Liver (tissue), 3 donors: ENCODE data around the gene HIVEP3.

Source experiments
- GABPA ChIP-seq, 2 donors: IDR thresholded peaks in 1 of 2; conservative IDR thresholded peaks in 1 of 2; 2 replicates each; pipeline ENCODE4 v1.6.1; 2016; ENCODE audit warnings: antibody characterized with exemption in 2 of 2, mild to moderate bottlenecking in 1 of 2, moderate library complexity in 1 of 2
- JUND ChIP-seq, 2 donors: IDR thresholded peaks; 2 replicates each; pipeline ENCODE4 v1.6.1; 2016; ENCODE audit warnings: antibody characterized with exemption in 2 of 2
- NR2F2 ChIP-seq: IDR thresholded peaks from 2 replicates; pipeline ENCODE4 v1.6.1; 2016; ENCODE audit warnings: antibody characterized with exemption
- RAD21 ChIP-seq, 2 donors: IDR thresholded peaks; 2 replicates each; pipeline ENCODE4 v1.6.1; 2016; ENCODE audit warnings: antibody characterized with exemption in 2 of 2, mild to moderate bottlenecking in 2 of 2
- RXRA ChIP-seq, 2 donors: IDR thresholded peaks; 2 replicates each; pipeline ENCODE4 v1.6.1; 2017 to 2018; ENCODE audit warnings: antibody characterized with exemption in 2 of 2, mild to moderate bottlenecking in 1 of 2
- SP1 ChIP-seq: IDR thresholded peaks from 2 replicates; pipeline ENCODE4 v1.6.1; 2018; ENCODE audit warnings: antibody characterized with exemption, mild to moderate bottlenecking
- TAF1 ChIP-seq: conservative IDR thresholded peaks from 2 replicates; pipeline ENCODE4 v1.6.1; 2016; ENCODE audit warnings: antibody characterized with exemption, mild to moderate bottlenecking
- YY1 ChIP-seq: IDR thresholded peaks from 2 replicates; pipeline ENCODE4 v1.6.1; 2016; ENCODE audit warnings: antibody characterized with exemption, mild to moderate bottlenecking
- TF ChIP-seq, protein P1 (sequence below): fragments of 150-350 bp; IDR thresholded peaks from 2 replicates; pipeline ENCODE4 v1.5.1; 2017; ENCODE audit warnings: improper control_type of control experiment, low read depth, low read length; ENCODE audit not compliant: missing input control
- TF ChIP-seq, protein P2 (sequence below): IDR thresholded peaks from 2 replicates; pipeline ENCODE4 v1.6.1; 2016; ENCODE audit warnings: antibody characterized with exemption
- TF ChIP-seq, protein P3 (sequence below): IDR thresholded peaks from 2 replicates; pipeline ENCODE4 v1.6.1; 2016; ENCODE audit warnings: antibody characterized with exemption, mild to moderate bottlenecking
- TF ChIP-seq, protein P4 (sequence below): IDR thresholded peaks from 2 replicates; pipeline ENCODE4 v1.6.1; 2016; ENCODE audit warnings: antibody characterized with exemption
- TF ChIP-seq, protein P5 (sequence below): IDR thresholded peaks from 2 replicates; pipeline ENCODE4 v1.6.1; 2016; ENCODE audit warnings: antibody characterized with exemption
- donor health status: healthy.
- donor health status: healthy.

DNA sequence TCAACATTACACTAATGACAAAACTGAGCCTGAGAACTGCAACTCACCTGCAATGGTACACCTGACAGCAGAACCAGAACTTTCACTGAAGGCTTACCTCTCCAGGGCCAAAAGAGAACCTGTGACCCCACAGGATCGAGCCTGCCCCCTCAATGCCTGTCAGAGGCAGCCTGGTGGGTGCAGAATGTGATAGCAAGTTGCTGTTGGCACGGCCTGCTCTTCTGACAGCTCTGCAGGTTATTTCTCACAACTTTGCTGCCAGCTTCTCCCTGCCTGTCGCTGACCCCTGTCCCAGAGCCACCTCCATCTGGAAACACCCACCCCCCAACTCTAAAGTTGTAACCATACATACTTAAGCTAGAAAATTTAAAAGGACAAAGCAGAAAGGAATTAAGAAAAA lies 35.2 kb downstream of the HIVEP3 start:
- TF ChIP-seq, protein P1, sequence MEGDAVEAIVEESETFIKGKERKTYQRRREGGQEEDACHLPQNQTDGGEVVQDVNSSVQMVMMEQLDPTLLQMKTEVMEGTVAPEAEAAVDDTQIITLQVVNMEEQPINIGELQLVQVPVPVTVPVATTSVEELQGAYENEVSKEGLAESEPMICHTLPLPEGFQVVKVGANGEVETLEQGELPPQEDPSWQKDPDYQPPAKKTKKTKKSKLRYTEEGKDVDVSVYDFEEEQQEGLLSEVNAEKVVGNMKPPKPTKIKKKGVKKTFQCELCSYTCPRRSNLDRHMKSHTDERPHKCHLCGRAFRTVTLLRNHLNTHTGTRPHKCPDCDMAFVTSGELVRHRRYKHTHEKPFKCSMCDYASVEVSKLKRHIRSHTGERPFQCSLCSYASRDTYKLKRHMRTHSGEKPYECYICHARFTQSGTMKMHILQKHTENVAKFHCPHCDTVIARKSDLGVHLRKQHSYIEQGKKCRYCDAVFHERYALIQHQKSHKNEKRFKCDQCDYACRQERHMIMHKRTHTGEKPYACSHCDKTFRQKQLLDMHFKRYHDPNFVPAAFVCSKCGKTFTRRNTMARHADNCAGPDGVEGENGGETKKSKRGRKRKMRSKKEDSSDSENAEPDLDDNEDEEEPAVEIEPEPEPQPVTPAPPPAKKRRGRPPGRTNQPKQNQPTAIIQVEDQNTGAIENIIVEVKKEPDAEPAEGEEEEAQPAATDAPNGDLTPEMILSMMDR: no peak
- TF ChIP-seq, protein P2, sequence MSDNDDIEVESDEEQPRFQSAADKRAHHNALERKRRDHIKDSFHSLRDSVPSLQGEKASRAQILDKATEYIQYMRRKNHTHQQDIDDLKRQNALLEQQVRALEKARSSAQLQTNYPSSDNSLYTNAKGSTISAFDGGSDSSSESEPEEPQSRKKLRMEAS: no peak
- TF ChIP-seq, protein P3, sequence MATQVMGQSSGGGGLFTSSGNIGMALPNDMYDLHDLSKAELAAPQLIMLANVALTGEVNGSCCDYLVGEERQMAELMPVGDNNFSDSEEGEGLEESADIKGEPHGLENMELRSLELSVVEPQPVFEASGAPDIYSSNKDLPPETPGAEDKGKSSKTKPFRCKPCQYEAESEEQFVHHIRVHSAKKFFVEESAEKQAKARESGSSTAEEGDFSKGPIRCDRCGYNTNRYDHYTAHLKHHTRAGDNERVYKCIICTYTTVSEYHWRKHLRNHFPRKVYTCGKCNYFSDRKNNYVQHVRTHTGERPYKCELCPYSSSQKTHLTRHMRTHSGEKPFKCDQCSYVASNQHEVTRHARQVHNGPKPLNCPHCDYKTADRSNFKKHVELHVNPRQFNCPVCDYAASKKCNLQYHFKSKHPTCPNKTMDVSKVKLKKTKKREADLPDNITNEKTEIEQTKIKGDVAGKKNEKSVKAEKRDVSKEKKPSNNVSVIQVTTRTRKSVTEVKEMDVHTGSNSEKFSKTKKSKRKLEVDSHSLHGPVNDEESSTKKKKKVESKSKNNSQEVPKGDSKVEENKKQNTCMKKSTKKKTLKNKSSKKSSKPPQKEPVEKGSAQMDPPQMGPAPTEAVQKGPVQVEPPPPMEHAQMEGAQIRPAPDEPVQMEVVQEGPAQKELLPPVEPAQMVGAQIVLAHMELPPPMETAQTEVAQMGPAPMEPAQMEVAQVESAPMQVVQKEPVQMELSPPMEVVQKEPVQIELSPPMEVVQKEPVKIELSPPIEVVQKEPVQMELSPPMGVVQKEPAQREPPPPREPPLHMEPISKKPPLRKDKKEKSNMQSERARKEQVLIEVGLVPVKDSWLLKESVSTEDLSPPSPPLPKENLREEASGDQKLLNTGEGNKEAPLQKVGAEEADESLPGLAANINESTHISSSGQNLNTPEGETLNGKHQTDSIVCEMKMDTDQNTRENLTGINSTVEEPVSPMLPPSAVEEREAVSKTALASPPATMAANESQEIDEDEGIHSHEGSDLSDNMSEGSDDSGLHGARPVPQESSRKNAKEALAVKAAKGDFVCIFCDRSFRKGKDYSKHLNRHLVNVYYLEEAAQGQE: no peak
- no peak for TF ChIP-seq TAF1
- TF ChIP-seq, protein P4, sequence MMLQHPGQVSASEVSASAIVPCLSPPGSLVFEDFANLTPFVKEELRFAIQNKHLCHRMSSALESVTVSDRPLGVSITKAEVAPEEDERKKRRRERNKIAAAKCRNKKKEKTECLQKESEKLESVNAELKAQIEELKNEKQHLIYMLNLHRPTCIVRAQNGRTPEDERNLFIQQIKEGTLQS: no peak
- no peak for TF ChIP-seq JUND (IDR thresholded peaks at IDR 0.05)
- TF ChIP-seq YY1: no peak
- TF ChIP-seq NR2F2: no peak
- TF ChIP-seq RAD21 (IDR thresholded peaks at IDR 0.05): no peak
- no peak for TF ChIP-seq GABPA (IDR thresholded peaks at IDR 0.05 in 1 of 2, conservative IDR thresholded peaks at IDR 0.05 in 1 of 2)
- no peak for TF ChIP-seq RXRA (IDR thresholded peaks at IDR 0.05)
- TF ChIP-seq, protein P5, sequence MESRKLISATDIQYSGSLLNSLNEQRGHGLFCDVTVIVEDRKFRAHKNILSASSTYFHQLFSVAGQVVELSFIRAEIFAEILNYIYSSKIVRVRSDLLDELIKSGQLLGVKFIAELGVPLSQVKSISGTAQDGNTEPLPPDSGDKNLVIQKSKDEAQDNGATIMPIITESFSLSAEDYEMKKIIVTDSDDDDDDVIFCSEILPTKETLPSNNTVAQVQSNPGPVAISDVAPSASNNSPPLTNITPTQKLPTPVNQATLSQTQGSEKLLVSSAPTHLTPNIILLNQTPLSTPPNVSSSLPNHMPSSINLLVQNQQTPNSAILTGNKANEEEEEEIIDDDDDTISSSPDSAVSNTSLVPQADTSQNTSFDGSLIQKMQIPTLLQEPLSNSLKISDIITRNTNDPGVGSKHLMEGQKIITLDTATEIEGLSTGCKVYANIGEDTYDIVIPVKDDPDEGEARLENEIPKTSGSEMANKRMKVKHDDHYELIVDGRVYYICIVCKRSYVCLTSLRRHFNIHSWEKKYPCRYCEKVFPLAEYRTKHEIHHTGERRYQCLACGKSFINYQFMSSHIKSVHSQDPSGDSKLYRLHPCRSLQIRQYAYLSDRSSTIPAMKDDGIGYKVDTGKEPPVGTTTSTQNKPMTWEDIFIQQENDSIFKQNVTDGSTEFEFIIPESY: no peak
- TF ChIP-seq SP1: no peak
